ENCODE measurements around the gene BABAM1.

Gene BABAM1

DNA sequence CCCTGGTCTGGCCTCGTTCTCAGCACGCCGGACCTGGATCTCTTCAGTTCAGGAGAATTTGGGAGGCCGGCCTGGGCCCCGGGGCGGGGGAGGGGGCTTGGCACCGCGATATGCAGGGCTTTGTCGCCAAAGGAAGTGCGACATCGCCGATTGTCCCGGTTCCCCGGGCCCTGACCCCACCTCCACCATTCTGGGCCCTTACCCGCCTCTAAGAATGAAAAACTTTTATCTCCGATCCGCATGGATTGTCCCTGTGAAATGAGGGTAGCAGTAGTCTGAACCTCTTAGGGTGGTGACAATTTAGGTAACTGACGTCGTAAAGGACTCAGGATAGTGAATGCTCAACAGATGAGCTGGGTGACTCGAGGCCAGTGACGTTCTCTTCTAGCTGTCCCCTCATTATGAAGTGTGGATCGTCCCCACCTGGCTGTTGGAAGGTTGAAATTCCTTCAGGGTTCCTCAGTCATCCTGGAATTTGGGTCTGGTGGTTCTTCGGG lies 42.8 kb downstream of the BABAM1 start:
- no peak for TF ChIP-seq CTCF (IDR thresholded peaks at IDR 0.05; ENCODE audit: control extremely low read depth, extremely low read depth, low read depth, missing control alignments)
- DNase-seq (ENCODE audit: extremely low spot score): no peak
- ChIA-PET CTCF (interaction anchor here (1.8 kb wide), 1 partner anchor 36 kb away, joined by 4 read pairs; no protein-coding TSS in a partner anchor), POLR2A (no interaction called here)

DNA sequence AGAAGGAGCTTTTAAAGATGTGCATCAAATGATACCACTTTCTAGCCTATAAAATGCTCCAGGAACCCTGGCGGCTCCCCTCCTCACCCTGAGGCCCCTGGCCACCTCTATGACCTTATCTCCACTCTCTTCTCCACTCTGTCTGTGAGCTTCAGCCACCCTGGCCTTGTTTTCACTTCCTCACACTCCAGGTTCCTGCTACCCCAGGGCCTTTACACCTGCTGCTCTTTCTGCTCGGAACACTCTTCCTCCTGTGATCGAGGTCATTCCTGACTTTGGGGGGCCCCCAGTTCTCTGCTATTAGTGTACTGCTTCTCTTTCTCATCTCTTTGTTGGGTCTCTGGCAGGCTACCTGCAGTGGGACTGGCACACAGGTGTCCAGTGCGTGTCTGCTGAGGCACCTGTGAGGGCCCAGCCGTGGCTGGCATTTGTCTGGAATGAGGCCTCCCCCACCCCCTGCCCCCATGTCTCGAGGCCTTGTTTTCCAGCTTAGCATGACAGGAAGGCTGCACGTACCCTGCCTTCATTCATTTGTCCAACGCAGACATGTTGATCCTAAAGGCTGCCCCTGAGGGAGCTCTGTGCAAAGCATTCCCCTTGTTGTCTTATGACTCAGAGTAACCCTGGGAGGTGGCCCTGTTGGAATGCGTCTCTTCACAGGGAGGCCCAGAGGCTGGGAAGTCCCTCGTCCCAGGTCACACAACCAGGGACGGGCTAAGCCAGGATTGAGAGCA lies 44.4 kb downstream of the BABAM1 start:
- ChIA-PET CTCF (interaction anchor here (1.2 kb wide), 1 partner anchor 51 kb away, joined by 3 read pairs; no protein-coding TSS in a partner anchor), POLR2A (no interaction called here)
- TF ChIP-seq CTCF (IDR thresholded peaks at IDR 0.05; ENCODE audit: control extremely low read depth, extremely low read depth, low read depth, missing control alignments): no peak
- no peak for DNase-seq (ENCODE audit: extremely low spot score)

- no peak for TF ChIP-seq CTCF (IDR thresholded peaks at IDR 0.05; ENCODE audit: control extremely low read depth, extremely low read depth, low read depth, missing control alignments)
- ChIA-PET POLR2A (interaction anchor here (0.6 kb wide), 1 partner anchor 77 kb away, joined by 4 read pairs; no protein-coding TSS in a partner anchor), CTCF (interaction anchor here (0.8 to 1.4 kb wide), 2 partner anchors 8 to 30 kb away, joined by 3 read pairs; no protein-coding TSS in a partner anchor)
- DNase-seq (ENCODE audit: extremely low spot score): no peak
Observed at GRCh38 chr19:17312189-17313113, 45.2 kb downstream of the BABAM1 start.

- ChIA-PET CTCF (interaction anchor here (1.6 kb wide), 1 partner anchor 8 kb away, joined by 4 read pairs; the partner anchor contains the start of gene MRPL34), POLR2A (no interaction called here)
- TF ChIP-seq CTCF (IDR thresholded peaks at IDR 0.05; ENCODE audit: control extremely low read depth, extremely low read depth, low read depth, missing control alignments): no peak
- DNase-seq (ENCODE audit: extremely low spot score): no peak
Observed at GRCh38 chr19:17314007-17314593, 46.9 kb downstream of the BABAM1 start.

GRCh38 chr19:17318966-17319365 lies 51.7 kb downstream of the BABAM1 start:
- no peak for DNase-seq (ENCODE audit: extremely low spot score)
- ChIA-PET CTCF (no interaction called here), POLR2A (no interaction called here)
- no peak for TF ChIP-seq CTCF (IDR thresholded peaks at IDR 0.05; ENCODE audit: control extremely low read depth, extremely low read depth, low read depth, missing control alignments)

Data from GM10248 (cell line).